Loucy (cell line): ENCODE data around the gene SPATA2L.

Source experiments
- CTCF ChIP-seq: fragments of 200-600 bp; sonication (generic); conservative IDR thresholded peaks from 2 replicates; pipeline ENCODE4 v1.5.1; 2014; ENCODE audit warnings: mild to moderate bottlenecking, antibody characterized with exemption, low read length
- EZH2phosphoT487 ChIP-seq: fragments of 200-600 bp; IDR thresholded peaks from 2 replicates; pipeline ENCODE4 v1.6.1; 2018; ENCODE audit warnings: antibody characterized with exemption, mild to moderate bottlenecking, moderate library complexity, borderline replicate concordance

- no peak for TF ChIP-seq CTCF
- no peak for TF ChIP-seq EZH2phosphoT487
Observed at GRCh38 chr16:89700649-89701424, 668 bp downstream of the SPATA2L start.
